HK-2 (cell line): ENCODE measurements around the gene MYH4.

ENCODE experiments used
- DNase-seq: peaks from one replicate; pipeline ENCODE4 v3.0.0-alpha.2; 2018; ENCODE audit not compliant: unreplicated experiment

MYH4 gene

DNA sequence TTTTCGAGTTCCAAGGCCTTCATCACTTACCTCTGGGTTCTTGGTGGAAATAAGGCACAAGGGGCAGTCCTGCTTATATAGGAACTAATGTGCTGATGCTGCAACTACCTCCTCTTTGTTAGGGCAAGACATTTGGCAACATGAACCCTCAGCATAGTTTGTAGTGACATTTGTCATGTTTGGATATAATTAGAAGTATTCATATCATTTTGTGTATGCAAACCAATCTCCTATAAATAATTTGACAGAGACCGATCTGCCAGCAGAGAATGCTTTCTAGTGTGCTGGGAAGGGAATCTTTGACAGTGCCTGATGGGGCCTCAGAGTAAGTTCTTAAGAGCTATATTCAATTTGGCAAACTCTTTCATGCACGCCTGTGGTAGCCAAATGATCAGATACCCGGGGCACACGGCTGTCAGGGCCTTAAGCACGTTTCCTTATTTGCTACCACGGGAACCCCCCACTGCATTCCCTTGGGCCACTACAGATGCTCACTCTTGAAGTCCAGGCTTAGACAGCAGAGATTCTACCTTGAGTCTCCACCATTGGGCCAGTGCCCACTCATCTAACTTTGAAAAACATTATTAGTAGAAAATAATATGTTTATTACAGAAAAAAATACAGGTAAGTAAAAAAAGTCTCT is 47.3 kb downstream of the MYH4 start, which contains the start of gene MYH8:
Gene MYH8, minus strand, starts transcription at position 51 of the 643 bp plus-strand sequence. CDS start 1,723 bp downstream, outside the sequence.
- no peak for DNase-seq

DNA sequence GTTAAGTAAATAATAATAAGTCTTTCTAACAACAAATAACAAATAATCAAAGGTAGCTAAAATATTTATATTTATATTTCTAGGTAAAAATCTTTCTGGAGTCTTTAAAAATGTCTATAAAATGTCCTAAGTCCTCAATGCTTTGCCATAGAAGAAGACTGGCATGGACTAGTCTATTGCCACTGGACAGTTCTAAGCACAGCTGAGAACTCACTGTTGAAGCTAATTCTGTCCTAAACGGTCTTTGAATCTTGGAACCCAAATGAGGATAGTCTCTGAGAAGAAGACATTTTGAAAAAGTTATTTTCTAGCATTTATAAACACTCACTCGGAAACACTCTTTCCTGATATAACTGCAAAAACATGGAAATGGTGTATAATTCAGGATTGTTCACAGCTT is 48.1 kb downstream of the MYH4 start:
- DNase-seq = no peak

DNA sequence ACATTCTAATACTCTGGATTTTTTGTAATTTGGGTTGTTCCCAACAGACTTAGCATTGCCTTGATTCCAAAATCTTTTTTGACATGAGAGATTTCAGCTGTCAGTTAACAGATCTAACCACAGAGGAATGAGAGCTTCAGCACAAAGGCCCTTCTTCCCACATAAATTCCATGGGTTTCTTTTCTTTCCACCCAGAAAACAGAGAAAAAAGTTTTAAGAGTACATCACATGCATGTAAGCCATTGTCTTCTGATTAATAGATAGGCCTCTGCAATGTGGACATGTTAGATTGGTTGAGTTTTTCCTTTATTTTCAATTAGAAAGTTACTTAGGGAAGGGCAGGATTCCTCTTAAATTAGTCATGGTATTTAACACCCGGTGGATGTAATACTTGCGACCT is 48.5 kb downstream of the MYH4 start:
- no peak for DNase-seq

DNA sequence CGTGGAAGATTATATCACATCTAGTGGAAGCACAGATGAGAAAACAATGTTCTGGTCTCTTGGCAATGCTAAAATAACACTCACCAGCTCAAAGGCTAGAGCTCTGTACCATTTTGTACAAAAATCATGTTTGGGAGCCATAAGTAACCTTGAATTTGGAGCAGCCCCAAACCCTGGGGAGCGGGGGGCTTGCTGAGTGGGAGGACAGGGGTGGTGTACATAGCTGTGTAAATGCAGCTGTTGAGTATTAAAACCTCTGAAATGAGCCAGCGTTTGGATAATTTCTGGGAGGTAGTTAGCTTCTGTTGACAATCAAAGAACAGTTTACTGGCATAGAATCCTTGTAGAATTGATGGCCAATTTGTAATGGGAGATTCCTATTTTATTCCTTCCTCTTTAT is 51.9 kb downstream of the MYH4 start:
- DNase-seq = no peak

GRCh38 chr17:10415161-10415560 is 54.2 kb downstream of the MYH4 start:
- no peak for DNase-seq

- DNase-seq = no peak
Measured at GRCh38 chr17:10403589-10403988, 65.8 kb downstream of the MYH4 start.

DNA sequence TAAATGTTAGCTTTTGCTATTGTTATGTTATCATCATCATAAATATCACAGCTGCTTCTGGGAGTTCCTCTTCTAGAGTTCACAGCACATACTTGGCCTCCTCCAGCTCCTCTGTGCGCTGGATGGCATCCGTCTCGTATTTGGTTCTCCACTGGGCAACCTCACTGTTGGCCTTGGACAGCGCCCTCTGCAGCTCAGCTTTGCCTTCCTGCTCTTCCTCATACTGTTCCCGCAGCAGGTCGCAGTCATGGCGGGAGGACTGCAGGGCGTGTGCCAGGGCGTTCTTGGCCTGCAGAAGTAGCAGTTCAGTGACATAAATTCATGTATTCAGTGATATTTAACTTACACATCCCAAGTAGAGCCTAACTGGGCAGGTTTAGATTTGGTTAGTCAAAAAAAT is 71.0 kb downstream of the MYH4 start:
- DNase-seq = no peak

GRCh38 chr17:10396524-10397163 is 72.7 kb downstream of the MYH4 start:
- no peak for DNase-seq

GRCh38 chr17:10394201-10394887 is 75.0 kb downstream of the MYH4 start:
- DNase-seq = no peak
